HFF-Myc (cell line): Measurements from ENCODE around the gene SPAG16.
"Not testable (repeated sequence)": the region's sequence is repeated elsewhere in the genome, so short reads cannot be mapped to it uniquely, and the experiment has no call there.

Source experiments
- DNase-seq: peaks from one replicate; pipeline ENCODE4 v3.0.0-alpha.2; 2011; ENCODE audit warnings: low read depth; ENCODE audit errors: extremely low read depth
- H3K4me3 ChIP-seq: replicated peaks from 2 replicates; pipeline ENCODE4 v1.5.1; 2011; ENCODE audit warnings: low read depth, mild to moderate bottlenecking, control low read depth, low read length
- TF ChIP-seq, protein P1 (sequence below): IDR thresholded peaks from 2 replicates; pipeline ENCODE4 v1.5.1; 2012; ENCODE audit warnings: mild to moderate bottlenecking, low read depth, low read length, control low read depth; ENCODE audit errors: missing control alignments

SPAG16 gene

DNA sequence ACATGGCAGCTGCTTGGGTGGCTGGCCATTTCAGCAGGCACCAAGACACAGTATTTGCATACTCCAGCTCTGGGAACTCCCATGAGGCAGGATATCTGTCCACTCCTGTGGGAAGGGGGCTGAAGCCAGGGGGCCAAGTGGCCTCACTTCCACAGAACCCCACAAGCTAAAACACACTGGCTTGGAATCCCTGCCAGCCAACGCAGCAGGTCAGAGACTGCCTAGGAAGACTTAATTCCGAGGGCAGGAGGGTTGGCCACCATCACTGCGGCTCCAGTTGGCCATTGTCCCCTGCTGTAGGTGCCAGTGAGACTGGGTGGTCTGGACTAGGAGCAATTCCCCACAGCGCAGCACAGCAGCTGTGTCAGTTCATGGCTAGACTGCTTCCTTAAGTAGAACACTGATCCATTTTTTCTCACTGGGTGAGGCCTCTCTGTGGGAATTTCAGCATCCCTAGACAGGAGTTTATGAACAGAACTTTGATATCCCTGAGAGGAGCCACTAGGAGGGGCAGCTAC is 52.0 kb downstream of the SPAG16 start:
- no peak overlapping the region for H3K4me3 ChIP-seq
- TF ChIP-seq, protein P1, sequence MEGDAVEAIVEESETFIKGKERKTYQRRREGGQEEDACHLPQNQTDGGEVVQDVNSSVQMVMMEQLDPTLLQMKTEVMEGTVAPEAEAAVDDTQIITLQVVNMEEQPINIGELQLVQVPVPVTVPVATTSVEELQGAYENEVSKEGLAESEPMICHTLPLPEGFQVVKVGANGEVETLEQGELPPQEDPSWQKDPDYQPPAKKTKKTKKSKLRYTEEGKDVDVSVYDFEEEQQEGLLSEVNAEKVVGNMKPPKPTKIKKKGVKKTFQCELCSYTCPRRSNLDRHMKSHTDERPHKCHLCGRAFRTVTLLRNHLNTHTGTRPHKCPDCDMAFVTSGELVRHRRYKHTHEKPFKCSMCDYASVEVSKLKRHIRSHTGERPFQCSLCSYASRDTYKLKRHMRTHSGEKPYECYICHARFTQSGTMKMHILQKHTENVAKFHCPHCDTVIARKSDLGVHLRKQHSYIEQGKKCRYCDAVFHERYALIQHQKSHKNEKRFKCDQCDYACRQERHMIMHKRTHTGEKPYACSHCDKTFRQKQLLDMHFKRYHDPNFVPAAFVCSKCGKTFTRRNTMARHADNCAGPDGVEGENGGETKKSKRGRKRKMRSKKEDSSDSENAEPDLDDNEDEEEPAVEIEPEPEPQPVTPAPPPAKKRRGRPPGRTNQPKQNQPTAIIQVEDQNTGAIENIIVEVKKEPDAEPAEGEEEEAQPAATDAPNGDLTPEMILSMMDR: no peak
- DNase-seq: no peak

DNA sequence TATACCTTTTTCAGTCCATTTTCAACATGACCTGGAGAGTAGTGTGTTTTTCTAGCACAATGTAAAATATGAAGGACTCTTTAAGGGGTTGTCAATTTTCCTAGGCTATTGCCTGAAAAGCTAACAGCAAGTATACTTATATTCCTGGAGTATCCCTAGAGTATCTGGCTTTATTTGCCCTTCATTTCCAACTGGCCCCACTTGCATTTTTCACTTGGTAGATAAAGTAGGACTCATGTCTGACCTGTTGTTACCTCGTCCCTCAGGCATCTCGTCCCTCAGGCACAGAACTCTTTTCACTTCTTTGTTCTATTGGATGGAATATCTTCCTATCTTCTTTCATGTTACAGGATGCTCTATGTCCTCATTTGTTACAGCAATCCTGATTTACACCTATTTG is 69.2 kb downstream of the SPAG16 start:
- TF ChIP-seq, protein P1: no peak
- no peak for DNase-seq
- no peak overlapping the region for H3K4me3 ChIP-seq

DNA sequence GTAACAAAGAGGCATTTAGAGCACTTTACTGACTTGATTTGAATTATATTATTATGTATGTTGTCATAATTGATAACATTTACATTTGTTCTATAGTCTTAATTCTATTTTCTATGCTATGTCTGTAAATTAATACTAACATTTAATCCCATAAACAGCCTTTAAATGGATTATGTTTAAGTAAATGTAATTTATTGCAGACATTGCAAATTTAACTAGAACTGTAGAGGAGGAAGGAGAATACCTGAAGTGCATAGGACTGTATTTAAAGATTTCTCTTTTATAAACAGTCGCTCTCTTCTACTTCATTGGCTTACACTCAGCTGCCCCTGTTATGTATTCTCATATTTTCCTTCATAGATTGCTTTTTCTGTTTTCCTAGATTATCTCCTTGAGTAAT is 92.4 kb downstream of the SPAG16 start:
- no peak overlapping the region for H3K4me3 ChIP-seq
- DNase-seq: no peak
- TF ChIP-seq, protein P1: no peak

DNA sequence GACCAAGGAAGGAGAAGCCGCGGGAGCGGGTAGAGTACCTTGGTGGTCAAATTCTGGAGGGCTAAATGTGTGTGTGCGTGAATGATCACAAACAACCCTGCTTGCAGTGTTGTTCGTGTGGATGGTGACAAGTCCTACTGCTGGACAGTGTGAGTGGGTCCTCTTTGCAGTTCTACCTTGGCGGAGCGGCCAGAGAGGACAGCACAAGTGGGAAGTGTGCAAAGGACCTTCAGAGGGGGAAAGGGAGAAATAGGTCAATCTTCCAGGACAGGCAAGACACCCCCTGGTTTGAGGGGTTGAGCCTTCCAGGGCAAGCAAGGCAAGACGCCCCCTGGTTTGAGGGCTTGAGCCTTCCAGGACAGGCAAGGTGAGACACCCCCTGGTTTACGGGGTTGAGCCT is 122.8 kb downstream of the SPAG16 start:
- not testable (repeated sequence) for H3K4me3 ChIP-seq, DNase-seq

DNA sequence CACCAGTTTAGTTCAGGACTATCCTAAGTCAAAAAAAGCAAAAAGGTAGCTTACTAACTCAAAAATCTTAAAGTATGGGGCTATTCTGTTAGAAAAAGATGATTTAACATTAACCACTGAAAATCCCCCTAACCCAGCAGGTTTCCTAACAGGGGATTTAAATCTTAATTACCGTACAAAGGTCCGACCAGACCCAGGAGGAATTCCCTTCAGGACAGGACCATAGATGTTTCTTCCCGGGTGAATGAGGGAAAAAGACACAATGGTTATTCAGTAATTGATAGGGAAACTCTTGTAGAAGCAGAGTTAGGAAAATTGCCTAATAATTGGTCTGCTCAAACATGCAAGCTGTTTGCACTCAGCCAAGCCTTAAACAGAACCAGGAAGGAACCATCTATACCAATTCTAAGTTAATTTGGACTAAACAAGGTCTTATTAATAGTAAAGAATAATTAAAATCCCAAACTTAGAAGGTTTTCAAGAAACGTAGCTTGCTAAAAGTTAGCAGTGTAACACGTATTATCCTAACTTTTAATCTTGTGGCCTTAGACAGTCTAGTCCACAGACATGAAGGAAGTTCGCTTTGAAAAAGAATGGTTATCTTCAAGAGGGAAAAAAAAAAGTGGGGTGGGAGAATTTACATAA is 124.3 kb downstream of the SPAG16 start:
- H3K4me3 ChIP-seq: not testable (repeated sequence)

DNA sequence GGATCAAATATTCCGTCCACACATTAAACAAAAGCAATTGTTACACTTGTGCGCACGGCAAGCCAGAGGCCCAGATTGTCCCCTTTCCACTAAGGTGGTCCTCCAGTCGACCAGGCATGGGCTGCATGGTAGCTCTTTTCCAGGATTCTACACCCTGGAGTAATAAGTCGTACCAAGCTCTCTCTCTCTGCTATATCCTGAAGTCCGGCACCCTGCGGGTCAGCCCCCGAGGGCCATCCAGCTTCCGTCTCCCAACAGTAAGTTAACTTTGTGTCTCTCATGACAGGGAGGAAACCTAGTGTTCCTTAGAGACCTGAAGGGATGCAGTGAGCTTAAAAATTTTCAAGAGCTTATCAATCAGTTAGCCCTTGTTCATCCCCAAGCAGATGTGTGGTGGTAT is 126.4 kb downstream of the SPAG16 start:
- H3K4me3 ChIP-seq, DNase-seq: not testable (repeated sequence)

More for the DNA sequence above, 124.3 kb downstream of the SPAG16 start:
- not testable (repeated sequence) for DNase-seq

DNA sequence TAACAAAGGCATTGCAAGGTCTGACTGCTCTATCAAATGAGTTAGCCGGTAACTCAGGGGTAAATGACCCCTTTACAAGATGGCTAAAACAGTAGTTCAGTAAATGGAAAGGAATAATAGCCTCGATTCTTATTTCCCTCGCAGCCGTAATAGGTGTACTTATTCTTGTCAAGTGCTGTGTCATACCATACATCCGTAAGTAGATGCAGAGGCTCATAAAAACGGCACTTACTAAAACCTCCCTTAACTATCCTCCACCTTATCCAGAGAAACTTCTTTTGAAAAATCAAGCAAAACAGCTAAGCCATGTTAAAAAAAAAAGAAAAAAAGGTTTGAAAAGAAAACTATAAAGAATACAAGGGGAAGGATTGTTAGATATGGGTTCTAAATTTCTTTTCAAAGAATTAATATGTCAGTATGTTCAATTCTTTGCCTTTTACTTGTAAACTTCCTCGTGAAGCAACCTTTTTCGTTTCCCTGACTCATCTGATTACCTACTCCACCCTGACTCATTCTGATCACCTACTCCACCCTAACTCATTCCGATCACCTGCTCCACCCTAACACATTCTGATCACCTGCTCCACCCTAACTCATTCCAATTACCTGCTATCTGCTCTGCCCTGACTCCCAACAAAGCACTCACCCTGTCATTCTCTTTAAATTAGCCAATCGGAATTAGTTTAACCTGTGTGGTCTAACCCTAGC is 127.5 kb downstream of the SPAG16 start:
- no peak for DNase-seq
- TF ChIP-seq, protein P1: no peak
- no peak overlapping the region for H3K4me3 ChIP-seq

DNA sequence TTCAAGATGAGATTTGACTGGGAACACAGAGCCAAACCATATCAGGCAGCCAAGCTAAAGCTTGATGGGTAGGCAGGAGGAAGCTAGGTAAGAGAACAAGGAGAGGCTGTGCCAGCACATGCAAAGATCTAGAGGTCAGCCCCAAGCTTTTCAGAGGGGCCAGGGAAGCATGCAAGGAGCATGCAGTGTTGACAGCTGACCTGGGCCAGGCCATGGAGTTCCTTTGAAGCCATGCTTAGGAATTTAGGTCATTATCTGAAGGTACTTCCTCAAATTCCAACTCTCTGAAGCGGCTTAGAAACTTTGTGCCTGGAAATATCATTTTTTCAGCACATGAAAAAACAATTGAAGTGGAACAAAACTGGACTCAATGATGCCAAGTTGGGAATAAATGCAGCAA is 130.8 kb downstream of the SPAG16 start:
- DNase-seq: no peak
- no peak overlapping the region for H3K4me3 ChIP-seq
- TF ChIP-seq, protein P1: no peak
